Mononuclear cell (primary cell): ENCODE measurements around the gene CYP27C1. TPM values are rescaled to one million over a fixed set of nuclear protein-coding genes. Genes with fewer than 3 reads are reported as not detected.
"Not testable (repeated sequence)": the region's sequence is repeated elsewhere in the genome, so short reads cannot be mapped to it uniquely, and the experiment has no call there.

Experiments used
- H3K27me3 ChIP-seq: 2 replicates; pipeline ENCODE4 v1.6.0; 2011; ENCODE audit warnings: low read length, control low read depth; ENCODE audit not compliant: insufficient read depth
- H3K4me1 ChIP-seq: 2 replicates; pipeline ENCODE4 v1.5.1; 2011; ENCODE audit warnings: mild to moderate bottlenecking, low read length, control low read depth; ENCODE audit not compliant: insufficient read depth
- H3K4me3 ChIP-seq: 2 replicates; pipeline ENCODE4 v1.5.1; 2011; ENCODE audit warnings: mild to moderate bottlenecking, low read length, moderate library complexity
- H3K9me3 ChIP-seq: 2 replicates; pipeline ENCODE4 v1.5.1; 2011; ENCODE audit warnings: low read depth, mild to moderate bottlenecking, control low read depth, low read length
- total RNA-seq: library from RNA; depleted of rRNA; stranded (reverse); fragments of >200 nt; gene quantifications from one replicate; pipeline ENCODE4 v1.2.3, GENCODE V29; 2012

Gene CYP27C1
- total RNA-seq, 1 donor: not detected

DNA sequence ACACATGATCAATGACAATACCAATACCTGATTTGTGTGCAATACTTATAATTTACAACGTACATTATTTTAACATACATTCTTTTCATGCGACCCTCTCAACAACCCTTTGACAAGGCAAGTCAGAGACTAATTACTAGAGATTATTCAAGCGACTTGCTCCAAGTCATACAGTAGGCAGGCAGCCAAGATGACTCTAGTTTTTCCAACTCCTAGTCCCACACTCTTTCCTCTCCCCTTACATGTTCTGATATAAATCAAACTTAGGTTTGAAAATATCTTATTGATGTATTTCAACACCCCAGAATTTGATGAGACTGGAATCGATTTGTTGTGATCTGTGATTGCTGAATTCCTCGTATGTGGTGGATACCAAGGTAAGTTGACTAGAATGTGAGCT, 8.0 kb upstream of the CYP27C1 start:
- no peaks in the 10 kb centered on the region for H3K9me3 ChIP-seq

DNA sequence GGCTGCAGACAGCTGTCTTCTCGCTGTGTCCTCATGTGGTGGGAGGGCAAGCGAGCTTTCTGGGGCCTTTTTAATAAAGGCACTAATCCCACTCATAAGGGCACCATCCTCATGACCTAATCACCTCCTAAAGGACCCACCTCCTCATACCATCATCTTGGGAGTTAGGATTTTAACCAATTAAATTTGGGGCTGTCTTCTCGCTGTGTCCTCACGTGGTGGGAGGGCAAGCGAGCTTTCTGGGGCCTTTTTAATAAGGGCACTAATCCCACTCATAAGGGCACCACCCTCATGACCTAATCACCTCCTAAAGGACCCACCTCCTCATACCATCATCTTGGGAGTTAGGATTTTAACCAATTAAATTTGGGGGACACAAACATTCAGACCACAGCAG, 7.2 kb upstream of the CYP27C1 start:
- not testable (repeated sequence) for H3K9me3 ChIP-seq, H3K4me3 ChIP-seq, H3K4me1 ChIP-seq
- peaks cover 25% of the 10 kb centered on the region for H3K27me3 ChIP-seq

More for the DNA sequence above, 8.0 kb upstream of the CYP27C1 start:
- no peaks in the 10 kb centered on the region for H3K4me1 ChIP-seq
- H3K27me3 ChIP-seq: peaks cover 18% of the 10 kb centered on the region
- H3K4me3 ChIP-seq: no peak overlapping the region

GRCh38 chr2:127226520-127227263, 6.6 kb upstream of the CYP27C1 start:
- Histone ChIP-seq H3K4me1 (no peaks in the 10 kb centered on the region), H3K4me3 (no peak overlapping the region), H3K27me3 (peaks cover 29% of the 10 kb centered on the region), H3K9me3 (no peaks in the 10 kb centered on the region)

DNA sequence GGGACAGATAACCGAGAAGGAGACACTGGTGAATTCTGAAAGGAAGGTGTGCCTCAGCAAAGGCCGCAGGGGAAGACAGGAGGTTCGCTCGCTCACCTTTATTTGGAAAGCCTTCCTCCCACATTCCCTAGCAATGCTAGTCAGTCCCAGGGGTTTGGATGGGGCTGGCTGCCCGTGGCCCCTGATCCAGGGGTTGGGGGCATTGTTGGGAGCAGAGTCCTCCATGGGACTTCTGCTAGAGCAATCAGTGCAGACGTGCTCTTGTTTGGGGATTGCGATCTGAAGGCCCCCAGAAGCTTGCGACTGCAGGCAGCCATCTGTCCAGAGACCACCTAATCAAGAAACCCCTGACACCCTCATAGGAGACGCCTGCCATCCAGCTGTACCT, 6.0 kb upstream of the CYP27C1 start:
- H3K27me3 ChIP-seq: peaks cover 32% of the 10 kb centered on the region
- H3K9me3 ChIP-seq: no peaks in the 10 kb centered on the region
- H3K4me3 ChIP-seq: no peak overlapping the region
- H3K4me1 ChIP-seq: no peaks in the 10 kb centered on the region

GRCh38 chr2:127225186-127225960, 5.3 kb upstream of the CYP27C1 start:
- Histone ChIP-seq H3K4me3 (no peak overlapping the region), H3K27me3 (peaks cover 40% of the 10 kb centered on the region), H3K4me1 (peaks cover 6% of the 10 kb centered on the region), H3K9me3 (no peaks in the 10 kb centered on the region)

- peaks cover 46% of the 10 kb centered on the region for H3K27me3 ChIP-seq
- H3K4me1 ChIP-seq: peaks cover 13% of the 10 kb centered on the region
- H3K4me3 ChIP-seq, H3K9me3 ChIP-seq: not testable (repeated sequence)
These were observed 4.0 kb upstream of the CYP27C1 start for GRCh38 chr2:127224135-127224534.

DNA sequence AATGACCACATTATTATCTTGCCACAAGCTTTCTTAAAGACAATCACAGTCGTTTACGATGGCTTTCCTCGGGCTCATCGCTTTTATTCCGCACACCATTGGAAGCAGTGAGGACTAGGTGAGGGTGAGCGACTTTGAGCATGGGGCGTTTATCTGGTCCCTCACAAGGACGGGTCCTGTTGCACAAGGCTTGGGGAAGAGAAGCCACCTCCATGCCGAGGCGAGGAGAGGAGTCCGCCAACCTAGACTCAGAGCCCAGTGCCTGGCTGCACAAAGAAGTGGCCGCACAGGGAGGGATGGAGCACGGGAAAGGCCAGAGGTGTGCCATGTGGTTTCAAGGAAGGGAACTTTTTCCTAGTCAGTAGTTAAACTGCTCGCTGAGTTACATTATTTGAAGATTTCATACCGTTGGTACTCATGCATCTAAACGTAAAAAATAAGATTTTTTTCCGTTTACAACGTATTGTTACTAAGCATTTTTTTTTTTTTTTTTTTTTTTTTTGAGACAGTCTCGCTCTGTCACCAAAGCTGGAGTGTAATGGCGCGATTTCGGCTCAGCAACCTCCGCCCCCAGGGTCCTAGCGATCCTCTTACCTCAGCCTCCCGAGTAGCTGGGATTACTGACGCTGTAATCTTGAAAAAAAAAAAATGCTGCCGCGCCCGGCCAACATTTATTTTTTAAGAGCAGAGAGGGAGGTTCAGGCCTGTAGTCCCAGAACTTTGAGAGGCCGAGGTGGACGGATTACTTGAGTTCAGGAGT, 849 bp upstream of the CYP27C1 start:
- peaks cover 78% of the 10 kb centered on the region for H3K27me3 ChIP-seq
- H3K4me3 ChIP-seq: no peak overlapping the region

DNA sequence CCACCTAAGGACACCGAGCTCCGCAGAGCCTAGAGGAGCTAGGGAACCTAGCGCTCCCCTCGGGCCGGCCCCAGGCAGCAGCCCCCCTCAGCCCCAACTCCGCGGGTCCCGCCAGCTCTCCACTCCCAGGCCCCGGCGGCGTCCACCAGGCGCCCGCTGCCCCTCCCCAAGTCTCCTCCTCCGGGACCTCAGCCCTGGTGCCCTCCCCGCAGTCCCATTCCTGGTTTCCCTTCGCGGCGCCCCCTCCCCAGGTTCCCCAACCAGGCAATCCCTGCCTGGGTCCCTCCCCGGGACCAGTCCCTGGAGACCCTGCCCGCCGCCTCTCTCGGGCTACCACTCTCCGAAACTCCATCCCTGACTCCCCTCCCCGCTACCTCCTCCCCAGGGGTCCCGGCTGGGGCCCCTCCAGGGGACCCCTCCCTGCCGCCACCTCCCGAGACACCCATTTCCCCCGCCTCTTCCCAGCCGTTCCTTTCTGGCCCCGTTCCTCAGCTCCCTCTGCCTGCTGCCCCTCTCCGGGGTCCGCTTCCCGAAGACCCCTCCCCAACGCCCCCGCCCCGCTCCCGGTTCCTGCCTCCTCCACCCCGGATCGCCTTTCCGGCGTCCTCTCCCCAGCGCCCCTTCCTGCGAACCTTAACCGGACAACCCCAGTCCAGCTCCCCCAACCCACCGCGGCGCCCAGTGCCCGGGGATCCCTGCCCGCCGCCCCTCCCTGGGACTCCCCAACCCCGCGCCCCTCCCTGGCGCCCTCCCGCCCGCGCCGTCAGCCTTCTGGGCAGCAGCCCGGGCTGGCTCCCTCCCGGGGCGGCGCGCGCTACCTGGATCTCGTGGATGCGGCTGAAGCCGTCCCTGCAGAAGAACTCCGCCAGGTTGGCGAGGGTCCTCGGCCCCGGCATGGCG, 678 bp downstream of the CYP27C1 start:
- H3K27me3 ChIP-seq: peaks cover 77% of the 10 kb centered on the region
- no peak overlapping the region for H3K4me3 ChIP-seq
- H3K4me1 ChIP-seq: peaks cover 21% of the 10 kb centered on the region
- no peaks in the 10 kb centered on the region for H3K9me3 ChIP-seq

More for the DNA sequence above, 849 bp upstream of the CYP27C1 start:
- Histone ChIP-seq H3K9me3 (no peaks in the 10 kb centered on the region), H3K4me1 (peaks cover 21% of the 10 kb centered on the region)

GRCh38 chr2:127218812-127219170, 1.3 kb downstream of the CYP27C1 start:
- Histone ChIP-seq H3K27me3 (peaks cover 73% of the 10 kb centered on the region), H3K4me3 (no peak overlapping the region), H3K9me3 (no peaks in the 10 kb centered on the region), H3K4me1 (peaks cover 21% of the 10 kb centered on the region)

- Histone ChIP-seq H3K27me3 (peaks cover 73% of the 10 kb centered on the region), H3K9me3 (no peaks in the 10 kb centered on the region), H3K4me1 (peaks cover 21% of the 10 kb centered on the region)
These were observed 2.4 kb downstream of the CYP27C1 start for GRCh38 chr2:127217470-127218325.

DNA sequence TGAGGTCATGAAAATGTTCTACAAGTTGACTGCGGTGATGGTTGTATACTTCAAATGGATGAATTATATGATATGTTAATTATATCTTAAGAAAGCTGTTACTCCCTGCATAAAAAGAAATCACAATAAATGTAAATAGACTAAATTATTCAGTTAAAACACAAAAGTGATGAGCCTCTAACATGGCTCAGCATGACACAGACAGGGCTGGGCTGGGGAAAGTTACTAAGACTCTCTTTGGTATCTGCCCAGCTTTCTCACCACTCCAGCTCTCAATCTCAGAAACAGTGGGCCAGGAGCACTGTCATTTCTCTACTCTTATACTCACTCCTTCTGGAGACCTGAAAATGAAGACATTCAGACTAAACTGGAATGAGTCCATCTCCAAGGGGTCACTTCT, 3.5 kb downstream of the CYP27C1 start:
- Histone ChIP-seq H3K4me1 (peaks cover 21% of the 10 kb centered on the region), H3K9me3 (no peaks in the 10 kb centered on the region), H3K27me3 (peaks cover 65% of the 10 kb centered on the region), H3K4me3 (no peak overlapping the region)

More at GRCh38 chr2:127217470-127218325, 2.4 kb downstream of the CYP27C1 start:
- H3K4me3 ChIP-seq: no peak overlapping the region

GRCh38 chr2:127216095-127216494, 4.0 kb downstream of the CYP27C1 start:
- Histone ChIP-seq H3K4me1 (peaks cover 21% of the 10 kb centered on the region), H3K4me3 (no peak overlapping the region), H3K27me3 (peaks cover 61% of the 10 kb centered on the region), H3K9me3 (no peaks in the 10 kb centered on the region)

- peaks cover 48% of the 10 kb centered on the region for H3K27me3 ChIP-seq
- not testable (repeated sequence) for H3K9me3 ChIP-seq, H3K4me1 ChIP-seq, H3K4me3 ChIP-seq
These were observed 5.9 kb downstream of the CYP27C1 start for GRCh38 chr2:127214201-127214600.

DNA sequence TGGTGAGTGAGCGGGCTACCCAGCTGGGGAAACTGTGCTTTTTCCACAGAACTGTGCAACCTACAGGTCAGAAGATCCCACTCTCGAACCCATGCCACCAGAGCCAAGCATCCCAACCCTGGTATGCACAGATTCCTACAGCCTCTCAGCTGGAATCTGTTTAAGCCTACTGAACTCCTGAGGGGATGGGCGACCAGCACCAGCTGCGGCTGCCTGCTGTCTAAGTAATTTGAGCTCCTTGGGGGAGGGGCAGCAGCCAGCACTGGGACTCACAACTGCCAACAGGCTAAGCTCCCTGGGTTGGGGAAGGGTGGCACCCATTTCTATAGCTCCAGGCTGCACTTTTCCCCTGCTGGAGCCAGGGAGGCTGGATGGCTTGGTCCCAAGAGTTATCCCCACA, 11.8 kb downstream of the CYP27C1 start:
- Histone ChIP-seq H3K4me1 (no peaks in the 10 kb centered on the region), H3K9me3 (no peaks in the 10 kb centered on the region), H3K27me3 (peaks cover 1% of the 10 kb centered on the region), H3K4me3 (no peak overlapping the region)
